CD14-positive monocyte (primary cell): ENCODE data around the gene TNFSF13. TPM values are rescaled to one million over a fixed set of nuclear protein-coding genes. Genes with fewer than 3 reads are reported as not detected.
A peak's percentile ranks its signal among the peaks of the same experiment; 100 is the strongest.

Source experiments
- DNase-seq, 3 donors: peaks; one replicate each; pipeline ENCODE4 v3.0.0-alpha.2; 2011 to 2022
- H2AFZ ChIP-seq: 2 replicates; pipeline ENCODE4 v1.6.0; 2012; ENCODE audit warnings: mild to moderate bottlenecking, low read depth, low read length, inconsistent platforms; ENCODE audit not compliant: insufficient read depth, poor library complexity, severe bottlenecking
- H3K27ac ChIP-seq, 2 donors: 1 replicate in 1 of 2; 2 replicates in 1 of 2; pipeline ENCODE4 v1.5.1; 2012 to 2013; ENCODE audit warnings: low read length in 2 of 2, control low read depth in 1 of 2, inconsistent platforms in 1 of 2, low read depth in 1 of 2, mild to moderate bottlenecking in 1 of 2
- H3K27me3 ChIP-seq, 2 donors: one replicate each; pipeline versions ENCODE4 v1.6.0 to v1.6.1; 2011 to 2013; ENCODE audit warnings: low read length in 2 of 2; ENCODE audit not compliant: control insufficient read depth in 2 of 2, insufficient read depth in 2 of 2
- H3K36me3 ChIP-seq, 2 donors: replicated peaks in 1 of 2; 1 replicate in 1 of 2; 2 replicates in 1 of 2; pipeline versions ENCODE4 v1.5.1 to v1.6.1; 2012 to 2013; ENCODE audit warnings: low read length in 2 of 2, control low read depth in 1 of 2, inconsistent platforms in 1 of 2, mild to moderate bottlenecking in 1 of 2; ENCODE audit not compliant: insufficient read depth in 2 of 2, control insufficient read depth in 1 of 2
- H3K4me1 ChIP-seq, 2 donors: 1 replicate in 1 of 2; 2 replicates in 1 of 2; pipeline versions ENCODE4 v1.5.1 to v1.6.1; 2012 to 2013; ENCODE audit warnings: low read length in 2 of 2, control low read depth in 1 of 2, inconsistent platforms in 1 of 2, mild to moderate bottlenecking in 1 of 2, moderate library complexity in 1 of 2; ENCODE audit not compliant: insufficient read depth in 2 of 2, control insufficient read depth in 1 of 2
- H3K4me2 ChIP-seq: replicated peaks from 2 replicates; pipeline ENCODE3; 2012; ENCODE audit warnings: low read length, moderate library complexity, mild to moderate bottlenecking; ENCODE audit not compliant: poor library complexity, severe bottlenecking; ENCODE audit errors: extremely low read depth
- H3K4me3 ChIP-seq, 3 experiments: fragments of 200-600 bp in 1 of 3; sonication (generic) in 1 of 3; replicated peaks in 1 of 3; 1 replicate in 2 of 3; 2 replicates in 1 of 3; pipeline ENCODE4 v1.5.1; 2011 to 2013; ENCODE audit warnings: low read length in 3 of 3, mild to moderate bottlenecking in 3 of 3, control low read depth in 2 of 3, low read depth in 2 of 3, inconsistent platforms in 1 of 3, moderate library complexity in 1 of 3
- H3K79me2 ChIP-seq: 2 replicates; pipeline ENCODE4 v1.6.0; 2012; ENCODE audit warnings: mild to moderate bottlenecking, control low read depth, inconsistent platforms, low read length, moderate library complexity; ENCODE audit not compliant: insufficient read depth
- H3K9ac ChIP-seq: 2 replicates; pipeline ENCODE4 v1.6.0; 2017; ENCODE audit warnings: low read length, mild to moderate bottlenecking; ENCODE audit not compliant: insufficient read depth, poor library complexity, severe bottlenecking
- H3K9me3 ChIP-seq, 2 donors: replicated peaks in 1 of 2; 1 replicate in 1 of 2; 2 replicates in 1 of 2; pipeline versions ENCODE4 v1.5.1 to v1.6.1; 2012 to 2013; ENCODE audit warnings: low read length in 2 of 2, control low read depth in 1 of 2; ENCODE audit not compliant: control insufficient read depth in 1 of 2, insufficient read depth in 1 of 2
- H4K20me1 ChIP-seq: 2 replicates; pipeline ENCODE4 v1.6.0; 2012; ENCODE audit warnings: mild to moderate bottlenecking, low read length, control low read depth, moderate library complexity; ENCODE audit not compliant: insufficient read depth
- H3K27ac Mint-ChIP-seq, 7 donors: one replicate each; pipeline ENCODE4 v1.8.0; 2020; ENCODE audit warnings: mild to moderate bottlenecking in 7 of 7, mixed read lengths in 7 of 7, moderate library complexity in 6 of 7, inconsistent platforms in 2 of 7
- H3K27me3 Mint-ChIP-seq, 3 donors: one replicate each; pipeline ENCODE4 v1.8.0; 2021 to 2022; ENCODE audit warnings: low read depth in 3 of 3, mild to moderate bottlenecking in 3 of 3, mixed read lengths in 3 of 3, moderate library complexity in 3 of 3, inconsistent platforms in 1 of 3
- H3K36me3 Mint-ChIP-seq, 2 donors: one replicate each; pipeline ENCODE4 v1.8.0; 2020; ENCODE audit warnings: mixed read lengths in 2 of 2, inconsistent platforms in 1 of 2, mild to moderate bottlenecking in 1 of 2
- H3K4me1 Mint-ChIP-seq: one replicate; pipeline ENCODE4 v1.8.0; 2020; ENCODE audit warnings: mild to moderate bottlenecking, mixed read lengths
- H3K4me3 Mint-ChIP-seq, 2 donors: one replicate each; pipeline ENCODE4 v1.8.0; 2020; ENCODE audit warnings: mild to moderate bottlenecking in 2 of 2, mixed read lengths in 2 of 2, moderate library complexity in 1 of 2
- H3K9me3 Mint-ChIP-seq, 7 donors: one replicate each; pipeline ENCODE4 v1.8.0; 2020 to 2022; ENCODE audit warnings: mixed read lengths in 7 of 7, mild to moderate bottlenecking in 6 of 7, moderate library complexity in 6 of 7, inconsistent platforms in 2 of 7
- CTCF ChIP-seq: fragments of 200-600 bp; IDR thresholded peaks from one replicate; pipeline ENCODE4 v1.8.0; 2022; ENCODE audit warnings: antibody characterized with exemption, mild to moderate bottlenecking
- WGBS: methylation state at CpG from one replicate; pipeline ENCODE4 v1.1.5; 2013; ENCODE audit warnings: missing lambda C conversion rate; ENCODE audit not compliant: insufficient coverage; 5-methylcytosine and 5-hydroxymethylcytosine counted together
- intact Hi-C, 2 donors: fragments of 100-400 bp; cut with micrococcal nuclease; formaldehyde crosslinking; loops; one replicate each; pipeline versions ENCODE4 v1.15.0 to v1.15.1; 2023
- polyA plus RNA-seq, 3 donors: library from polyadenylated mRNA; depleted of rRNA in 1 of 3; unstranded in 2 of 3; stranded (reverse) in 1 of 3; fragments of 300-500 nt in 2 of 3; fragments of >200 nt in 1 of 3; fragmentation: Illumina TruSeq in 2 of 3; gene quantifications; 1 replicate in 2 of 3; 2 replicates in 1 of 3; pipeline ENCODE4 v1.2.3, GENCODE V29; 2012 to 2021
- small RNA-seq: library from RNA; depleted of rRNA; stranded (forward); fragments of <200 nt; gene quantifications from one replicate; pipeline ENCODE3, GENCODE V24; 2012; ENCODE audit warnings: low read depth; ENCODE audit not compliant: insufficient read length

Gene TNFSF13
- polyA plus RNA-seq, 3 donors: 236 to 523 (median 491) TPM

GRCh38 chr17:7606280-7606679, 47.7 kb downstream of the TNFSF13 start:
- no CpG with 5 or more reads among the region's 4 CpGs for WGBS
- Histone ChIP-seq H3K36me3 (peaks cover 42 to 65% of the 10 kb centered on the region in 2 donors), H3K4me1 (no peaks in the 10 kb centered on the region), H3K9me3 (no peaks in the 10 kb centered on the region), H3K27me3 (no peaks in the 10 kb centered on the region), H3K4me3 (no peak overlapping the region), H2AFZ (no peak overlapping the region), H3K27ac (peak overlapping the region in 1 of 2 donors; percentile 20), H3K79me2 (peaks cover 40% of the 10 kb centered on the region), H3K9ac (no peak overlapping the region), H3K4me2 (no peak overlapping the region), H4K20me1 (peaks cover 39% of the 10 kb centered on the region)
- no peak for TF ChIP-seq CTCF
- H3K27ac Mint-ChIP-seq: no peak overlapping the region
- H3K27me3 Mint-ChIP-seq: no peaks in the 10 kb centered on the region
- DNase-seq: no peak
- intact Hi-C loops: no loop called here
- peaks cover 12% of the 10 kb centered on the region for H3K4me1 Mint-ChIP-seq
- H3K36me3 Mint-ChIP-seq: peaks cover 52 to 63% of the 10 kb centered on the region in 2 donors
- H3K4me3 Mint-ChIP-seq: no peak overlapping the region
- no peaks in the 10 kb centered on the region for H3K9me3 Mint-ChIP-seq

GRCh38 chr17:7610641-7611040, 52.1 kb downstream of the TNFSF13 start:
- Histone ChIP-seq H3K9ac (no peak overlapping the region), H3K27me3 (no peaks in the 10 kb centered on the region), H3K27ac (no peak overlapping the region), H3K79me2 (peaks cover 71% of the 10 kb centered on the region), H3K4me3 (no peak overlapping the region), H2AFZ (no peak overlapping the region), H4K20me1 (peaks cover 54% of the 10 kb centered on the region), H3K4me1 (peaks cover 24 to 31% of the 10 kb centered on the region in 2 donors), H3K9me3 (no peaks in the 10 kb centered on the region), H3K36me3 (peaks cover 9 to 22% of the 10 kb centered on the region in 2 donors), H3K4me2 (no peak overlapping the region)
- no peaks in the 10 kb centered on the region for H3K27me3 Mint-ChIP-seq
- H3K27ac Mint-ChIP-seq: peak overlapping the region in 2 of 7 donors; percentile 47 to 72
- H3K9me3 Mint-ChIP-seq: no peaks in the 10 kb centered on the region
- no peak for TF ChIP-seq CTCF
- H3K36me3 Mint-ChIP-seq: peaks cover 18 to 27% of the 10 kb centered on the region in 2 donors
- no peak overlapping the region for H3K4me3 Mint-ChIP-seq
- peaks cover 38% of the 10 kb centered on the region for H3K4me1 Mint-ChIP-seq
- 100% methylated on average over 1 of the region's 2 CpGs for WGBS
- no peak for DNase-seq
- intact Hi-C loops: no loop called here

Small RNA genes lying within 50 kb of the gene (small RNA-seq; reads per million reads assigned to genes)
- not detected for gene CD68
- not detected for gene RF00019
- not detected for gene SNORA48
- not detected for gene SNORD10

Other genes starting within 250 kb of the TNFSF13 start
- 100 to 1,000 TPM in 1 of 3 donors, 10 to 100 TPM in 2; 53.5 to 162 (median 59.6) TPM for gene GPS2, start 243.4 kb upstream of the TNFSF13 start, polyA plus RNA-seq
- gene NEURL4, start 229.4 kb upstream of the TNFSF13 start, polyA plus RNA-seq: 10 to 100 TPM in 1 of 3 donors, under 1 TPM in 2; 0.35 to 42.6 (median 0.44) TPM
- gene ACAP1, start 222.2 kb upstream of the TNFSF13 start, polyA plus RNA-seq: 10 to 100 TPM; 32.1 to 68.5 (median 40.5) TPM
- gene KCTD11, start 206.6 kb upstream of the TNFSF13 start, polyA plus RNA-seq: 1 to 10 TPM; 3.4 to 5.6 (median 3.6) TPM
- gene TMEM95, start 203.6 kb upstream of the TNFSF13 start, polyA plus RNA-seq: not detected
- gene TNK1, start 177.7 kb upstream of the TNFSF13 start, polyA plus RNA-seq: not detected
- gene PLSCR3, start 164.2 kb upstream of the TNFSF13 start, polyA plus RNA-seq: 10 to 100 TPM; 37.6 to 70.4 (median 45.7) TPM
- gene TMEM256, start 154.7 kb upstream of the TNFSF13 start, polyA plus RNA-seq: 10 to 100 TPM; 39.2 to 81.4 (median 72.6) TPM
- under 1 TPM in 1 of 3 donors, not detected in 2; 0.55 TPM for gene NLGN2, start 150.9 kb upstream of the TNFSF13 start, polyA plus RNA-seq
- gene SPEM1, start 138.4 kb upstream of the TNFSF13 start, polyA plus RNA-seq: not detected
- not detected for gene SPEM2, start 133.1 kb upstream of the TNFSF13 start, polyA plus RNA-seq
- not detected for gene SPEM3, start 129.9 kb upstream of the TNFSF13 start, polyA plus RNA-seq
- gene TMEM102, start 123.3 kb upstream of the TNFSF13 start, polyA plus RNA-seq: 10 to 100 TPM in 1 of 3 donors, 1 to 10 TPM in 2; 5.1 to 11.3 (median 9.8) TPM
- gene FGF11, start 119.2 kb upstream of the TNFSF13 start, polyA plus RNA-seq: 1 to 10 TPM in 1 of 3 donors, not detected in 2; 2.2 TPM
- gene CHRNB1, start 113.7 kb upstream of the TNFSF13 start, polyA plus RNA-seq: 10 to 100 TPM in 2 of 3 donors, 1 to 10 TPM in 1; 9.3 to 15.7 (median 14.7) TPM
- 1 to 10 TPM; 3.4 to 8.1 (median 4.4) TPM for gene ZBTB4, start 79.1 kb upstream of the TNFSF13 start, polyA plus RNA-seq
- not detected for gene SLC35G6, start 77.3 kb upstream of the TNFSF13 start, polyA plus RNA-seq
- gene POLR2A, start 74.4 kb upstream of the TNFSF13 start, polyA plus RNA-seq: 10 to 100 TPM; 12.1 to 27.9 (median 25.4) TPM
- gene TNFSF12, start 9.7 kb upstream of the TNFSF13 start, polyA plus RNA-seq: 10 to 100 TPM; 37.7 to 98.3 (median 50.2) TPM
- gene SENP3, start 3.2 kb downstream of the TNFSF13 start, polyA plus RNA-seq: 100 to 1,000 TPM in 1 of 3 donors, 1 to 10 TPM in 2; 2.9 to 140 (median 5.6) TPM
- 100 to 1,000 TPM; 642 to 884 (median 744) TPM for gene CD68, start 20.9 kb downstream of the TNFSF13 start, polyA plus RNA-seq
- gene MPDU1, start 25.1 kb downstream of the TNFSF13 start, polyA plus RNA-seq: 100 to 1,000 TPM; 100 to 107 (median 103) TPM
- gene SOX15, start 31.3 kb downstream of the TNFSF13 start, polyA plus RNA-seq: 1 to 10 TPM in 2 of 3 donors, under 1 TPM in 1; 0.86 to 1.2 (median 1.1) TPM
- gene FXR2, start 56.1 kb downstream of the TNFSF13 start, polyA plus RNA-seq: 10 to 100 TPM in 1 of 3 donors, 1 to 10 TPM in 2; 6.2 to 23.0 (median 9.2) TPM
- 100 to 1,000 TPM in 1 of 3 donors, 10 to 100 TPM in 2; 83.4 to 155 (median 89.8) TPM for gene SAT2, start 69.1 kb downstream of the TNFSF13 start, polyA plus RNA-seq
- under 1 TPM in 2 of 3 donors, not detected in 1; 0.43 TPM for gene SHBG, start 71.4 kb downstream of the TNFSF13 start, polyA plus RNA-seq
- gene ATP1B2, start 92.2 kb downstream of the TNFSF13 start, polyA plus RNA-seq: under 1 TPM in 1 of 3 donors, not detected in 2; 0.07 TPM
- gene TP53, start 128.7 kb downstream of the TNFSF13 start, polyA plus RNA-seq: 10 to 100 TPM; 16.2 to 35.1 (median 25.8) TPM
- gene WRAP53, start 129.7 kb downstream of the TNFSF13 start, polyA plus RNA-seq: 1 to 10 TPM; 6.3 to 9.8 (median 9.1) TPM
- under 1 TPM in 1 of 3 donors, not detected in 2; 0.01 TPM for gene EFNB3, start 146.5 kb downstream of the TNFSF13 start, polyA plus RNA-seq
- under 1 TPM in 2 of 3 donors, not detected in 1; 0.03 to 0.15 TPM for gene DNAH2, start 159.0 kb downstream of the TNFSF13 start, polyA plus RNA-seq